Cerebellar nuclear complex (tissue), 1 donor: ENCODE results near the gene TIMP2.
"Not testable (repeated sequence)": the region's sequence is repeated elsewhere in the genome, so short reads cannot be mapped to it uniquely, and the experiment has no call there.

Source experiments
- DNase-seq, 2 experiments: peaks; one replicate each; lab custom pipeline; 2025; lab: John Stamatoyannopoulos, UW

The TIMP2 gene, protein sequence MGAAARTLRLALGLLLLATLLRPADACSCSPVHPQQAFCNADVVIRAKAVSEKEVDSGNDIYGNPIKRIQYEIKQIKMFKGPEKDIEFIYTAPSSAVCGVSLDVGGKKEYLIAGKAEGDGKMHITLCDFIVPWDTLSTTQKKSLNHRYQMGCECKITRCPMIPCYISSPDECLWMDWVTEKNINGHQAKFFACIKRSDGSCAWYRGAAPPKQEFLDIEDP

DNA sequence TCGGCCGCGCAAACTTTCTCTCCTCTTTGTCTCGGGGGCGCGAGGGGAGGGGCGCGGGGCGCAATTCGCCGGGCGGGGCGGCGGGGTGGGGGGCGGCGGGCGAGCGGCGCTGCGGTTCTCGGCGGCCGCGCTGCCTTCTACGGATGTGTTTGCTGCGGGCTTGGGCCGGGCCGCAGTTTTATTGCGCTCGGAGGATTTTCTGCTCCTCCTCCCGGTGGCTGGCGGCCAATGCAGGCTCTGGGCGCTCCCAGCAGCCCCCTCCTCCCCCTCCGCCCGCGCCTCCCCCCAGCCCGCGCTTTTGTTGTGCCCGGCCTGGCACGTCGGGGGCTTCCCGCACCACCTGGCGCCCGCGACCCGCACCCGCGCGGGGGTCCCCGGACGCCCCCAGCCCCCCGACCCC lies at the start of gene TIMP2:
Gene TIMP2, minus strand, starts transcription at position 154 of the 400 bp plus-strand sequence. CDS start 299 bp downstream, outside the sequence.
- no peak for DNase-seq

DNA sequence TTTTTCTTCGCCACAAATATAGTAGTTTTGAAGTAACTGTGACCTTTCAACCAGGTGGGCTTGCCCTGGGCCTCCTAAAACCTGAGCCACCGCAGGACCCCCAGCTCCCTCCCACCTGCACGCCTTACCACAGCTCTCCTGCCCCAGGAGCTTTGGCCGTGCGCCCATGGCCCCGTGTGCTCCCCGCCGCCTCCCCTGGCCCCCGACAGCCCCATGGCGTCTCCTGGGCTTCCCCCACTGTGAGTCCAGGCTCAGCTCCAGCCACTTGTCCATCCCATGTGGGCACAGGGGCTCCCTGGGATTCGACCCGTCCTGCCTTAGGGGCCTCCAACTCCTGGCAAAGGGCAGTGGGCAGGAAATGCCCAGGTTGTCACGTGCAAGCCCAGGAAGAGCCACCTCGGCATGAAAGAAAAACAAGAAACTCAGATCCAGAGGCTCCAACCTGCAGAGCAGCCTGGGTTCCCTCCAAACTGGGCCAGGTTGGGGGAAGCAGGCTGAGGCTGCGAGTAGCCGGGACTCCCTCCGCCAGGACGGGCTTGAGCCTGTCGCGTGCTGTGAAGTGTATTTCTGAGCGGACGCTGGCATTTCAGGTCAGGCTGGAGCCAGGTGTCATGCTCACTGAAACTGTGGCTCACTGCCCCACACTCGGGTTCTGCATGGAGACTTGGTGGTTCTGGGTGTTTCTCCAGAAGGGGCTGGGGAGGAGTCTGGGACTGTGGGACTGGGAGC lies 48.8 kb upstream of the TIMP2 start:
- no peak for DNase-seq

DNA sequence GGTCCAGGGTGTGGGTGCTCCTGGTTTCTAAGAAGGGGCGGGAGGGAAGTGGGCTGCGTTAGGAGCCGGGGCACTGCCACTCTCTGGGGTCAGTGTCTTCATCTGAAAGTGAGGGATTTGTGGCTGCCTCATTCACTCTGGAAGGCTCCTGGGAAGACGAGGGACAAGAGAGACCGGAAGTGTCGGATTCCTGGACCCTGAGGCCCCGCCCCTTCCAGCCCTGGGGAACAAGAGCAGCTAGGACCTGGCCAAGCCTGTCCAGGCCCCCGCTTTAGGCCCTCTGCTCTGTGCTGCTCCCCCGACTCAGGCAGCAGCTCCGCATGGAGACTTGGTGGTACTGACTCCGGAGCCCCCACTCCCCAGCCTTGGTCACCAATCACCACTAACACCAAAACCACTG lies 48.0 kb upstream of the TIMP2 start:
- DNase-seq: no peak

DNA sequence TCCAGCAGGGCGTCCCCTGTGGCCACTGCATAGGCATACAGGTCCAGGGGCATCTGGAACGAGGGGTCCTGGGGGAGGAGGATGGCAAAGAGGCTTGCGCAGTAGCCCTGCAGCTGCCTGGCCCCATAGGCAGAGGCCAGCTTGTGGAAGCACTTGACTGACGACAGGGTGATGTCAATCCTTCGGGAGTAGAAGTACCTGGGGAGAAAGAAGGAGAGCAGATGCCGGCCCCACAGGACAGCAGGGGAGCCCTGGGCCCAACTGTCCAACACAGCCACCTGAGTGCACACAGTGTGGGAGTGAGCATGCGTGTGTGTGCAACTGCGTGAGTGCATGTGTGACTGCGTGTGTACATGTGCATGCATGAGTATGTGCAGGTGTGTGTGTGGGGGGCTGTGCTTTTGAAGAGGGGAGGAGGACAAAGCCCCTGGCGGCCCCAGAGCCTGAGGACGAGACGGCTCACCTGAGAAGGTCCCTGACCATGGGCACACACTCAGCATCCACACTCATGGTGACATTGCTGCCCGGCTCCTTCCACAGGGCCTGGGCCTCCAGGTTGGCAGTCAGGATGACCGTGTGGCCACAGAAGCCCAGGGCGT lies 47.4 kb upstream of the TIMP2 start:
- DNase-seq: no peak

DNA sequence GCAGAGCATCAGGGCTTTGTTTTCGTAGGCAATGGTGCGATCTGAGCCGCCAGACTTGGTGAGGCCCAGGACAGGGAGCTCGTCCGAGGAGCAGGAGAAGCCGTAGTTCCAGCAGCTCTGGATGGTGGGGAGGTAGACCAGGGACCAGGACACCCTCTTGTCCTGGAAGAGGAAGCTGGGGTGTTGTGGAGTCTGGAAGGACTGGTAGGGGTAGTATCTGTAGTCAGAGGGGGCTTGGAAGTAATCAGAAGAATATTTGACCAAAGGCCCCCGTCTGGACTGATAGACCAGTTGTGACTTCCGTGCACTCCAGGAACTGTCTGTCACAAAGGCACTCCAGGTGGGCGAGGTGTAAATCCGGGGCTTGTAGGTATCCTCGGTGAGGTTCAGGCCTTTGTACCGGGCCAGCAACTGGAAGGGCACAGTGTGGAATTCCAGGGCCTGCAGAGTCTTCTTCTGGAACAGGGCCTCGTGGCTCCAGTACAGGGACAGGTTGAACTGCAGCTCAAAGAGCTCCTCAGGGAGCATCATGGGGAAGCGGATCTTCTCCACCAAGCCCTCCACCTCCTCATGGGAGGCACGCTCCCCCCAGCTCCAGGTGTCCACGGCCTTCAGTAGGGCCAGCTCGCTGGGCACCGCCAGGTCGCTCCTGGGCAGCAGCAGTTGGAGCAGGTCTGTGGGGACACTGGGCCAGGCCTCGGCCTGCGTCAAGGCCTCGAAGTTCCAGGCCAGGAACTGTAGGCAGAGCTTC lies 46.7 kb upstream of the TIMP2 start:
- no peak for DNase-seq

DNA sequence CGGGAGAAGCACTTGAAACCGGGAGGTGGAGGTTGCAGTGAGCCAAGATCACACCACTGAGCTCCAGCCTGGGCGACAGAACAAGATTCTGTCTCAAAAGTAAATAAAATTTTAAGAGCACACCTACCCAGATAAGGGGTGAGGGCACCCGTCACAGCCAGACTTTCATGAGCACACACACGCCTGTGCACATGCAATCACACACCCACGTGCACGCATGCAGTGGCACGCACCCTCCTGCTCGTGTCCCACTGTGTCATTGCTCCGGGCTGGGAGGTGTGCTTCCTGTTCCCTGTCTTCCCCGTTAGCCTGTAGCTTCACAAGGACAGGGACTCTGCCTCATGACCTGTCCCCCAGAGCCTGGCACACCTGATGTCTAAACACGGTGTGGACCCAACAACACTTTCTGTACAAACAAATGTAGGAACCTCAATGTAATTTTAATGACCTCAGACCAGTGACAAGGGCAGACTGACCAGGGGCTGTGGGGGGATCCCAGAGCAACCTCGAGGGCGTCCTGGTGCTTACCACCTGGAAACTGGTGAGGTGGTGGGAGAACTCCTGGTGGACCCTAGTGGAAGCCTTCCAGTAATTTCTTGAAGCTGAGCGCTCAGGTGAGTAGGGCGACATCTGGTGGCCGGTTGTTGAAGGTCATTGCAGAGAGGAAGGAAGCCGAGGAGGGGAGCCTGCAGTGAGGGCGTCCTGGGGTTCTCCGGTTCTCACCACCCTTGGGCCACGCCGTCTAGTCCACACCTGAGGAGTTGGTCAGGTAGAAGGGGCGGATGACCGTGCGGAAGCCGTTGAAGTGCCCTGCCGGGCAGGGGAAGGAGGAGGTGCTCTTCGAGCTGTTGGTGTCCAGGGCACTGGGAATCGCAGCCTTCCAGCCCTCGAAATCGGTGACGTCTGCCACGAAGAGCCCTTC lies 45.9 kb upstream of the TIMP2 start:
- DNase-seq: no peak

DNA sequence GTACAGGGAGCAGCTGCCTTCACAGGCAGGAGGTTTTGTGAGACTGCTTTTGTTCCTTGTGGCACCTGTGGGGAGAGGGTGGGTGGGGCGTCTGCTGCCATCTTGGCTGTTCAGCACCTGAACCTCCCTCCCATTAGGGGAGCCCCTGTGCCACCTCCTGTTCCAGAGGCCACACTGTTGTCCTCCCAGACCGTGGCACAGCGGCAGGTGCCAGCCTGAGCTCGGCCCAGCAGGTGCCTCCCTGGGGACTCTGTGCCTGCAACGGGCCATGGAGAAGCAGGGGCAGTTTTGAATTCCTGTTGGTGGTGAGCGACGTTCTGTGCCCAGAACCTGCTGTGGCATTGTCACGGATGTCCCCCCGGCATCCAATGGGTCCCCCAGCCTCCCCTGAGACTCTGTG lies 44.7 kb upstream of the TIMP2 start:
- no peak for DNase-seq

DNA sequence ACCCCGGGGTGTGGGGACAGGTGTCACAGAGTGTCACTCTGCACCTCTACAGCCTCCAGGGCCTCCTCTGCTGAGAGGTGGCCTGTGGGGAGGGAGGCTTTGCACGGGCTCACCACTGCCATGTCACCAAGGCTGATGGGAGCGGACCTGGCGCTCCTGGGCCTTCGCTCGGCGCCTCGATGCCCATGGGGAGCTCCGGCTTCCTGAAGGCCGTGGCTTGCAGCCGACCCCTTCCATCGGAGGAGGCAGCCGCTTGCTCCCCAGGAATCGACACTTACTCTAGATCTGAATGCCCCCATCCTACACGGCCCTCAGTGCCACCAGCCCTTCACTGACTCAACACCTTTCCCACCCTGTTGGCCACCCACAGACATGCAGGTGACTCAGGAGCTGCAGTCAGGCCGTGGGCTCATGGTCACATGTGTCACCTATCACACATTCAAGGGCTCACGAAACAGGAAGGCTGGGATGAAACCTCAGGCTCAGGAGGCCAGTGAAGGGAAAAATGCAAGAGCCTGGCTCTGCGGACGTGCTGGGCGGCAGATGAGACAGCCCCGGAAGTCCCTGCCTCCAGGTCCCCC lies 42.7 kb upstream of the TIMP2 start:
- DNase-seq: no peak

DNA sequence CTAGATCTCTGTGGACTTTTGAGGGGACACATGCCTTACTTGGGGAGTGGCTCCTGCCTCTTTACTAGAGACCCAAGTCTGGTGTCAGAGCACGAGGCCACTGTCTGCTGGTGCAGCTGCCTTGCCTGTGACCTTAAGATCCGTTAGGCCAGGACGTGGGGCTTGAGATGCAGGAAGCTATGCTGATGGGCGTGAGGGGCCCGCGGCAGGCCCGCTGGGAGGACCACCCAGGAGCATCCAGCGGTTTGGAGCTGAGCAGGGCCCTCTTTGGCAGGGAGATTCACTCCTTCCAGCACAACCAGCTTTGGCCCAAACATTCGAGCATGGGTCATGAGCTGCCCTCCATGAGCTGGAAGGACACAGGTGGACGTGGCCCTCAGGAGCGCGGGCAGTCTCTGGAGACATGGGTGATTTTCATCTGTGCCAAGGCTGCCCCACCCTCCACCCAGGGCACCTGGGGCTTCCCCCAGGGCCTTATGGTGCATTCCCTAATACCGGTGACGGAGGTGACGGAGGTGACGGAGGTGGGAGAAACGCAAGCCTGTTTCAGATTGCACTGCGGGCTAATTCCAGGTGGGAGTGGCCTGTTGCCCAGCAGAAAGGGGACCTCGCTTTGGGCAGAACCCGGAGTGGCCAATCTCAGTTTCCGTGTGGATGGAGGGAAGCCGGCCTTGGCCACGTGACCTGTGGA lies 41.9 kb upstream of the TIMP2 start:
- no peak for DNase-seq

DNA sequence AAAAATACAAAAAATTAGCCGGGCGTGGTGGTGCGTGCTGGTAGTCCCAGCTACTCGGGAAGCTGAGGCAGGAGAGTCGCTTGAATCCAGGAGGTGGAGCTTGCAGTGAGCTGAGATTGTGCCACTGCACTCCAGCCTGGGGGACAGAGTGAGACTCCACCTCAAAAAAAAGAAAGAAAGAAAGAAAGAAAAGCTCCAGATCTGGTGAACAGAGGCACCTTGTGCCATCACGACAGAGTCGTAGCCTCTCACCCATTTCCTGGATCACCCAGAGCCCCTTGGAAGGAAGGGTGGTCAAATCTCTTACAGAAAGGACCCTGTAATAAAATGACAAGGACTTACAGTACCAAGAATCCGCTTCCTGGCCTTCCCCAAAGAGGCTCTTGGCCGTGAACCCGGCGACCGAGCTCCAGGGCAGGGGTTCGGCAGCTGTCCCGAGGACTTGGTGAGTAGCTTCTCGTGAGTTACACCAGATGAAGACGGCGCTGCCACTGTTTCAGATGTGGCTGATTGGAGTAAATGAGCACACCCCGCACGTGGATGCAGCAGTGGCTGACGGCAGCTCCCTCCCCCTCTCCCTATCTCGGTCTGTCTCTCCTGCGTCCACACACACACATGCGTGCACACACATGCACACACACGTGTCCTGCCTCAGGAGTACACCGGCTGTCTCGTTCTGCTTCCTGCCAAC lies 41.1 kb upstream of the TIMP2 start:
- no peak for DNase-seq

DNA sequence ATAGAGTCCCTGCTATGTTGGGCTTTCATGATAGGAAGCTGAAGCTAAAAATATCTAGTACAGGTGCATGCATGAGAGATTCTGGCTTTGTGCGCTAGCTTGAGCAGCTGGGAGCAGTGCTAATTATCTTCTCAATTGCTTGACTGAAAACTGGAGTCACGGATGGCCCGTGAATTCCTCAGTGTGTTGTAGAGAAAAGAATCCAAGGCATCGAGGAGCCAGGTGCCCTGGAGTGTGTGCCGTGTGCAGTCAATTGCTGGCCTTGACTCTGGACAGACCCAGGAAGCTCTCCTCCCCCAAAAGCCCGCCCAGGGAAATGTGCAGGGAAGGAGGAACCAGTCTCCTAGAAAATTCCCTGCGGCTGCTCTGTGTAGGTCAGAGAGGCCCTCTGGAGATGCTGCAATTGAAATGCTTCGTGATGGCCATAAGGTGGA lies 40.3 kb upstream of the TIMP2 start:
- no peak for DNase-seq

DNA sequence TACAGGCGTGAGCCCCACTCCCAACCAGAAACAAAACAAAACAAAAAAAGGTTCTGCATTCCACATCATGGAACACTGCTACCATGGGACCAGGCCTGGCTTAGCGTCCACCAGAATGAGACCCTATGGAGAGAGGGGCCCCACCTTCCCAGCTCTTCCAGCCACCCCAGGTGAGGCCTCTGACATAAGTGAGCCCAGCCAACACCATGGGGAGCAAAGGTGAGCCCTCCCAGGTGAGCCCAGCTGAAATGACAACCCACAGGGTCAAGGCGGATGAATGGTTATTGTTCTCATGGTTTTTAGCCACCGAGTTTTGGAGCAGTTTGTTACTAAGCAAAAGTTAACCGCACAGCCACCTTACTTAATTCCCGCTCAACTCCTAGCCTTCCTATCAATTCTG lies 38.2 kb upstream of the TIMP2 start:
- DNase-seq: no peak

DNA sequence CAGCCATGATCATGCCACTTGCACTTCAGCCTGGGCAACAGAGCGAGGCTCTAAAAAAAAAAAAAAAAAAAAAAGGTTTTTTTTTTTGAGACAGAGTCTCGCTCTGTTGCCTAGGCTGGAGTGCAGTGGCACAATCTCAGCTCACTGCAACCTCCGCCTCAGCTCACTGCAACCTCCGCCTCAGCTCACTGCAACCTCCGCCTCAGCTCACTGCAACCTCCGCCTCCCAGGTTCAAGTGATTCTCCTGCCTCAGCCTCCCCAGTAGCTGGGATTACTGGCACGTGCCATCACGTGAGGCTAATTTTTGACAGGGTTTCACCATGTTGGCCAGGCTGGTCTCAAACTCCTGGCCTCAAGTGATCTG lies 37.8 kb upstream of the TIMP2 start:
- not testable (repeated sequence) for DNase-seq

DNA sequence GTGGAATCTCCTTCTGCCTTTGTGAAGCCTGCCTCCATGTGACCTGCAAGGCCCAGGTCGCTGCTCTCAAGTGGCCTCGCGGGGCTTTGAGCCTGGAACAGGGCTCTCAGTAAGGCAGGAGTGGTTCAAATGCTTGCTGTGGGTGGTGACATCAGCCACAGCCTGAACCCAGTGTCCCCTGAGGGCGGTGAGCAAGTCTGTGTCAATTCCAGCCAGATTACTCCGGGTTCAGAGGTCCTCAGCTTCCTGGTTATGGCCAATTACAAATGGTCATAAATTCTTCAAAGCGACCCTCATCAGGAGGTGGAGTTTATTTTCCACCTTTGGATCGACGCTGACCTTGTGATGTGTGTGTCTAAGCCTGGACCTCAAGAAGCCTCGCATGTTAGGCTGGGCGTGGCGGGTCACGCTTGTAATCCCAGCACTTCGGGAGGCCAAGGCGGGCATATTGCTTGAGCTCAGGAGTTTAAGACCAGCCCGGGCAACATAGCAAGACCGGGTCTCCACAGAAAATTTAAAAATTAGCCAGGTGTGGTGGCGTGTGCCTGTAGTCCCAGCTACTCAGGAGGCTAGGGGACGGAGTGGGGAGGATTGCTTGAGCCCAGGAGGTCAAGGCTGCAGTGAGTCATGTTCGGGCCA lies 37.3 kb upstream of the TIMP2 start:
- no peak for DNase-seq

DNA sequence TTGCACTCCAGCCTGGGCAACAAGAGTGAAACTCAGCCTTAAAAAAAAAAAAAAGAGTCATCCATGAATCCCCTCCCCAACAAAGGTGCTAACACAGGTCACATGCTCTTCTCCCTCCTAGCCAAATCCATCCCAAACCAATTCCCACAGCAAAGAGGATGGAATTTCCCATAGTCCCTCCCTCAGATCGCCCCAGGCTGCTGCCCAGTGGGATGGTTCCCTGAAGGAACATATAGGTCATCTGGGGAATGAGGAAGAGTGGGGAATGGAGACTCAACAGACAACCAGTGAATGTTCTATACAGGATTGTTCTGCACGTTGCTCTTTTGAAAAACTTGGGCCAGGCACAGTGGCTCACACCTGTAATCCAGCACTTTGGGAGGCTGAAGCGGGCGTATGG lies 36.4 kb upstream of the TIMP2 start:
- DNase-seq: no peak

DNA sequence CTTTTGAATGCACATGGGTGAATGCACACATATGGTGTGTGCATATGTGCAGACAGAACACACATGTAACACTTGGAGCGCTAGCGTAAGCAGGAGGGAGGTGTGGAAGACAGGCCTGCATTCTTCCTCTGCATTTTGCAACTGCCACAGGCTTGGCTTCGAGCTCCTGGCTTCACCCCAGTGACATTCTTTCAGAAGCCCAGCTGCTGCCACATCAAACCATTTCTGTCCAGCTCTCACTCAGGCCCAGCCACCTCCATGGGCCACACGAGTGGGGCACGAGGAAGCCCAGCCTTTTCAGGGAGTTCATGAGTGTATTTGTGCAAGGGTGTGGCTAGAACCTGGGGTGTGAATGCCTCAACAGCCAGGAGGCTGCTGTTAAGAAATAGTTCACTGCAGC lies 35.7 kb upstream of the TIMP2 start:
- DNase-seq: no peak

DNA sequence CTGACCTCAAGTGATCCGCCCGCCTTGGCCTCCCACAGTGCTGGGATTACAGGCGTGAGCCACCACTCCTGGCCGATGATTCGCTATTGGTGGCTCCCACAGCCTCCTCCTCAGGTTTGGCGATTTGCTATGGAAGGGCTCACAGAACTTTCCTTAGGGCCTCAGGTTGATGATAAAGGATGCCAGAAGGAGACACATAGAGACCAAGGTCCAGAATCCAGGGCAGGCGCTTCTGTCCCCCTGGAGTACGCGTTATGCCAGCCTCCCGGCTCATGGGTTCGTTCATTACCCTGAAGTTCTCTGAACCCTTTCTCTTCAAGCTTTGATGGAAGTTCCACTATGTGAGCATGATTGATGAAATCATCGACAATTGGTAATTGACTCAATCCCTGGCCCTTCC lies 34.6 kb upstream of the TIMP2 start:
- no peak for DNase-seq

DNA sequence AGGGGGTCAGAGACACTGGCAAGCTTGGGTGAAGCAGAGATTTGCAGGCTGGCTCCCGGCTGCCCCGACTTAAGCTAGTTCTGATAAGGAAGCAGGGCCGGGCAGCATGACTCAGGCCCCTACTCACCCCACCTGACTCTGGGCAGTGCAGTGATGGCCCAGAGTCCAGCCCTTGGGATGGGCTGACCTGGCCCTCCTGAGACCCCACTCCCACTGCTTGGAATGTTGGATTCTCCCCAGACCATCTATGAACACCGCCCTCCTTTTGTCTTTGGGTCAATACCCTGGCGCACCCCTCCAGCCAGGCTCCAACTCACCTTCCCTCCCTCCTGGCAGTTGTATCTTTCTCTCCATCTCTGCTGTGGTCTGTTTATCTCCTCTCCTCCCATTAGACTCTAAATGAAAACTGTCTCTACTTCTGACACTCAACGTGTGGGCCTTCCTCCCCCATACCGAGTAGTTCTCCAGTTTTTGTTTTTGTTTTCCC lies 33.5 kb upstream of the TIMP2 start:
- DNase-seq: no peak

DNA sequence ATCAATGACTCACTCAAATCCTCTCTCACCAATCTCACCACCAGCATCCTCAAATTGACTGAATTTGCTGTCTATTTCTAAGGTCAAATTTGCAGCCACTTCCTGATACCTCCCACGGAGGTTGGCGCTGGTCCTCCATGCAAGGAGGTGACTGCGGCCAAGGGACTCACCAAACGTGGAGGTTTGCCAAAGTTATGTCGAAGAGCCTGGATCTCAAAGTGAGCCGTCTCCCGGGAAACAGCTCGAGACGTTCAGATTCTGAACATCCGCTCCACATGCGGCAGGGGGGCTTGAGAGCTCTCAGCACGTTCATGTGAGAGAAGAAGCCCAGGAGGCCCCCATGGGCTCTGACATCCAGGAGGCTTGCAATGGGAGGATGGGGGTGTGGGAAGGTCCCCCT lies 31.9 kb upstream of the TIMP2 start:
- DNase-seq: no peak
